Iris pigment epithelial cell (primary cell): Measurements from ENCODE around the gene TIE1.

Experiments used
- DNase-seq: peaks from one replicate; pipeline ENCODE4 v3.0.0-alpha.2; 2011; ENCODE audit warnings: low read depth

TIE1 gene

DNA sequence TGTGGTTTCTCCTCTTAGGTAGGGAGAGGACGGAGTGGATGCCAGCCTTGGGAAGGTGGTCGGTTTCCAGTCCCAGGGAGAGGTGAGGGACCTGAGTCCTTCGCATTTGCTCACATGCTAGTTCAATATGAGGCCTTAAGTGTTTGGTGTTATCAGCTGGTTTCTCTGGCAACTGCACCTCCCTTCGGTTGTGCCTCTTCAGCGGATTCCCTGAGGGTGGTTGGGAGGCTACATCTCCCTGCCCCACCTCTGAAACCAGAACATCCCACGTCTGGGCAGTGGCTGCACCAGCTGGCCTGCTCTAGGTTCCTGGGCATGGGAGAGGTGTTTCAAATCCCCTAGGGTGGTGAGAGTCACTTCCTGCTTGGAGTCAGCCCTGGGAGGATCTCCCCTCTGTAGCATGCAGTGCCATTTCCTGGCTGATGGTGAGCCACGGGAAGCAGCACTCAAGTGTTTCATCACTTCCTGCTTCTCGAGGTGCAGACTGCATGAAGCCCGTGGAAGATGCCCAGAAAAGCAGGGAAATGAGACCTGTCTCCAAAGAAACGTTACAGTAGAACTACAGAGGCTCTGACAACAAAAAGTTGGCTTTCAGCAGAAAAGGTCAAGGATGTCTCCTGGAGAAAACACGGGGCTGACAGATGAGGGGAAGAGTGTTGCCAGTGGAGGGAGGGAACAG is 26.5 kb upstream of the TIE1 start:
- DNase-seq, result peak; percentile 50

DNA sequence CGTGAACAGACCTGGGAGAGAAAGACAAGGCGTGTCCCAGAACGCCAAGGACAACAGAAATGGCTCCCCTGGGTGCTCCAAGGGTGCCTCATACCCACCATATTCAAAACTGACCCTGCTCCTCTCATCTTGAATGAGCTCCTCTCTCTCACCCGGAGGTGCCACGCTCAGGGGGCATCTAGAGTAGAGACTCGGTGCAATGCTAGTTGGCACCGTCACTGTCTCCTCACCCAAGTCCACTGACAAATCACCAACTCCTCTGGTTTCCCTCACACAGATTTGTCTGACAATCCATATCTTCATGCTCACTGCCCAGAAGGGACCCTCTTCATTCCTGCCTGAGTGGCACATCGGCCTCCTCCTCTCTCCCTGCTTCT is 26.0 kb upstream of the TIE1 start:
- DNase-seq, result no peak

DNA sequence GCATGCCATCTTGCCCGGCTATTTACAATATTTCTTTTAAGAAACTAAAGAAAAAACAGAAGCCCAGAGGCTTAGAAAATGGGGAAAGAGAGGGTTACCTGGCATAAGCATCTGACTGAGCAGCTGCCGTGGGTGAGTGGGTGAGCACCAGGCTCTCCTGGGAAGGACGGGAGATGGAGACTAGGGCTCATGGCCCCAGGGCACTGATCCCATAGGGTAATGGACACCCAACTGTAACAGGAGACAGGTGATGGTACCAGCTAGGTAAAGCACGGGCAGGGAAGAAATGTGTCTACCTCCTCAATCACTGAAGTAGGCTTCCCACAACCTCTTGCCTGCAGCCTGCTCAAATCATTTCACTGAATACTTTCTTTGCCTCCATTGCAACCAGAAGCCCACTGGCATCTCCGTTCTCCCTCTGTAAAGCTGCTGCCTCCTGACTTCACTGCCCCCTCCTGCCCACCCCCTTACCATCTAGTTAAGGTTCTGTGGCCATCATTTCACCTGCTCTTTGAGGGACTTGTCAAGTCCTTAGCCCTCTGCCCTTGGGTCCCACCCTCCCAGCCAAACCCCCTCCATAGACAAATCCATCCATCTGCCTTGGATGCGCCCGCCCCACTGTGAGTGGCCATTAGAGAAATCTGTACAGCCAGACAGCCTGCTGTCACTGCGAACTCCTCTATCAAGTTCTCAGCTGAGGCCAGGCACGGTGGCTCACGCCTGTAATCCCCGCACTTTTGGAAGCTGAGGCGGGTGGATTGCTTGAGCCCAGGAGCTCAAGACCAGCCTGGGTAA is 24.8 kb upstream of the TIE1 start:
- no peak for DNase-seq

DNA sequence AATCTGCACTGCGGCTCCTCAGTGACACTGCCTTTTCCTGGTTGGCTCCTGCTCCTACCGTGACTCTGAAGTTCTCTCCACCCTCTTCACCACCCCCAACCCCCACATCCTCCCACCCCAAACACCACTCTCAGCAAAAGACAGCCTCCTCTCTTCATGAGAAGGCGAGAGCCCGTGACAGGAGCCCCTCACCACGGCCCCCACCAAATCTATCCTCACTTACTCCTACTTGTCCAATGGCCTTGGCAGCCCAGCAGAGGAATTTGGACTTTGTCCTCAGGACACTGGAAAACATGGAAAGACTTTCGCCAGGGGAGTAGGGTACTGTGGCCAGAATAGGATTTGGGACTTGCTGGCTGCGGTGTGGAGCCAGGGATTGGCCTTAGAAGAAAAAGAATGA is 24.1 kb upstream of the TIE1 start:
- DNase-seq, result no peak

DNA sequence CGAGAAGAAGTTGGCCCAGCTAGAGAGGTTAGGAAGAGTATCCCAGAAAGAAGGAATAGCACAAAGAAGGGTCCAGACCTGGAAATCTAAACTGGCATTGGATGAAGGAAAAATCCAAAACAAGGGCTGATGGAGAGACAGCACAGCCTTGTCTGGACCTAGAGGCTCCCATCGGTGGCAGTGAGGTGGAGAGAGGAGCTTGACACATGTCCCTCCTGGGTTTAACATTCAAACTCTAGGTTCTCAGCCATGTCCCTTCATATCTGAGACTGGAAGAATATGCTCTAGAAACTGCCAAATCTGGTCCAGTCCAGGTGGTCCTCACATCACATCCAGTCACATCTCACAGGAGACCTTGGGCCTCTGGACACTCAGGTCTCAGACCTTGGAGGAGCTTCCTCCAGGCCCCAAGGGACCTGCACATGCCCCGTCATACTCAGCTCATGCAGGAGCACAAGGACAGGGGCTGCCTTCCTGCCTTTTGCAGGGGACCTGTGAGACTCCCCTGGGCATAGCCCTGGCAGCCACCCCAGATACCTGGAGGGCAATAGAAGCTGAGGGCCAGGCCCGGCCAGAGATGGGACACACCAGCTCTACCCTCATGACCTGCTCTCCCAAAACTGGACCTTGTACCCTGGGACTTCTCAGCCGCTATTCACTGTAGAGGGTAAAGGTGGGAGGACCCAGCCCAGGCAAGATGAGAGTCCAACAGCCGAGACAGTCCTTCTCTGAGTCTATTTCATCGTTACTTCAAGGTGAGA is 23.5 kb upstream of the TIE1 start:
- no peak for DNase-seq

DNA sequence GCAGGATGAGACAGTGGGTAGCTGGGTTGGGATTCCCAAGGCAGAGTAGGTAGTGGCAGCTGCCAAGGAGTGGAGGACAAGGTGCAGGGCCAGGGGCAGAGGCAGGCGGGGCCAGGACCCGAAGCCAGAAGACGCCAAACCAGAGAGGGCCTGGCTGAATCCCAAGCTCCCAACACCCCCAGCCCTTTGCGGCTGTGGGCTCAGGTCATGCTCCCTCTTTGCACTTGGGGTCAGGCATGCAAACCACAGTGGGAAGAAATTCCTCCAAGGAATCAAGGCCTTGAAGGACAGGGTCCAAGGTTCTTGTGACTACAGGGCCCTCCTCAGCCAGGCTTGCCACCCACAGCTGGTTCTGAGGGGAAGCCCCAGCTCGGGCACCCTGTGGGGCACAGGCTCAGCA is 21.6 kb upstream of the TIE1 start:
- DNase-seq, result no peak

DNA sequence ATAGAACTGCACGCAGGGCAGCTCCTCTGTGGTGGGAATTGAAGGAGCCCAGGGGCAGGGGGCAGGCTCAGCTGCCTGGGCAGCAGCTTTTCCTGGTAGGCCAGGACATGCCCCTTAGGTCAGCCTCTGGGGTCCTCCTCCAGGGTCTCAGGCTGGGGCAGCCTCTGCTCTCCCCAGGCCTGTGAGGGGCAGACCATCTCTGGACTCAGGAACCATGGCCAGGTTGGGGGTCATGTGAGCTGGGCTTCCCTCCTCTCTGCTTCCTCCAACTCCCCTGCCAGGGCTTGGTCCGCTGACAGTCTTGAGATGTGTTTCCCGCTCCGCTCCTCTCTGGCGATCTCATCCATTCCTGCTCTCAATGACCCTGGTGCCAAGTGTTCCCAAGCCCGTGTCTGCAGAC is 21.1 kb upstream of the TIE1 start:
- no peak for DNase-seq

DNA sequence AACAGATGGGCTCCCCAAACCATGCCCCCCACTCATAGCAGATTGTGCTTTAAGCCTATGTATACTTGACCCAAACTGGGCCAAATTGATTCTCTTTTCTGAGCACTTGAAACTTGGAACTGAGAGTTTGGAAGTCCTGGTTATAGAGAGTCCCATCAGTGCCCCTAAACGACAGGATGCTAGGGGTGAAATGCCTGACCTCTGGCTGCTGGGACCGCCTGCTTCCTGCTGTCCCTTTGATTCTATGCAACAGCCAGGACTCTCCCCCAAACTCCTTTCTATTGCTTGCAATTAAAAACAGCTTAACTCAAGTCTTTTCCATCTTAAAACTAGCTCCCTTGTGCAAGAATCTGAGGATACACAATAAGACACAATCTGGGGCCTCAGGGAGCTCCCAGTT is 20.1 kb upstream of the TIE1 start:
- no peak for DNase-seq

DNA sequence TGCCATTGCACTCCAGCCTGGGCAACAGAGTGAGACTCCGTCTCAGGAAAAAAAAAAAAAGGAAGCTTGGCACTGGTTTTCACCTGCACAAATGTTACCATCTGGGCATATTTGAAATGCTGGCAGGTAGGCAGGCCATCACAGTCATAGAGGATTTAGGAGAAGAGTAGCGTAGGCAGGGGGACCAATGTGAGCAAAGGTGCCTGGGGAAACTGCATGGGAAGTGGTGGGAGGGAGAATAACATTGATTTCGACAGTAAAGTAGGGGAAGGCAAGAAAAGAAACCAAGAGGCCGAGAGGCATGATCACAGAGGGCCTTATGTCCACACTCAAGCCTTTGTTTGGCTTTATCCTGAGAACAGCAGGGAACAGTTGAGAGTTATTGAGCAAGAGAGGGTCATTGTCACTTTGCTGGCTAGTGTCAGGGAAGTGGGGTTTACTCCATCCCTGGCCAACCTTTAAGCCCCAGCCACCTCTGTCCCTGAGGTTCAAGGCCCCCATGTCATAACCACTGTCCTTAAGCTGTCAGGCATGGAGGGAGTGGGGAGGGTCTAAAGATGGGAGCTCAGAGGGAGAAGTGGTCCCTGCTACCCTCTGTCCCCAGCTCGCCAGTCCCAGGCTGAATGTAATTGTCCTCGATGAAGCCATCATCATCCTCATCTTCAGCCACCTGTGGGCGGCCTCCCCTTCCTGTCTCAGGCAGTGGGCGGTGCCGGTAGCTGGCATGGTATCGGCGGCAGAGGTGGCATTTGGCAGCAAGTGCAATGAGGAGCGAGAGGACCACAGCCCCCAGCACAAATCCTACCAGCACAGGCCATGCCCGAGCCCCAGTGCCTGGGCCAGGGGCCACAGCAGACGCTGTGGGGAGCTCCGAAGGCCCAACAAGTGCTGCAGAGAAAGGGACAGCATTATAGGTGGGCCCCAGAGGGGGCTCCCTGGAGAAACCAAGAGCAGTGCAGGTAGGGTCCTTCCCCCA is 18.3 kb upstream of the TIE1 start:
- DNase-seq, result no peak

DNA sequence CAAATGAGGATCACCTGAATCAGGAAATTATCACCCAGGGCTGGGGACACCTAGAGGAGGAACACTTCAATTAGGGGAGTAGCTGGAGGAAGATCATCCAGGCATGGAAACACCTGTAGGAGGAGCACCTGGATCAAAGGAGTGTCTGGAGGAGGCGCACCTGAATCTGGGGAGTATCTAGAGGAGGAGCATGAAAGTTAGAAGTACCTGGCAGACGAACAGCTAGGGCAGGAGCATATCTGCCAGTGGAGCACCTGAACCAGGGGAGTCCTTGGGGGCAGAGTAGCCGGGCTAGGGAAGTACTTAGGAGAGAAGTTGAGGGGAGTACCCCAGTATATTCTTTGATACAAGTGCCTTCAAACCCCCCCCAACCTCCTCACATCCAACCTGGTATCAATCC is 16.7 kb upstream of the TIE1 start:
- no peak for DNase-seq

DNA sequence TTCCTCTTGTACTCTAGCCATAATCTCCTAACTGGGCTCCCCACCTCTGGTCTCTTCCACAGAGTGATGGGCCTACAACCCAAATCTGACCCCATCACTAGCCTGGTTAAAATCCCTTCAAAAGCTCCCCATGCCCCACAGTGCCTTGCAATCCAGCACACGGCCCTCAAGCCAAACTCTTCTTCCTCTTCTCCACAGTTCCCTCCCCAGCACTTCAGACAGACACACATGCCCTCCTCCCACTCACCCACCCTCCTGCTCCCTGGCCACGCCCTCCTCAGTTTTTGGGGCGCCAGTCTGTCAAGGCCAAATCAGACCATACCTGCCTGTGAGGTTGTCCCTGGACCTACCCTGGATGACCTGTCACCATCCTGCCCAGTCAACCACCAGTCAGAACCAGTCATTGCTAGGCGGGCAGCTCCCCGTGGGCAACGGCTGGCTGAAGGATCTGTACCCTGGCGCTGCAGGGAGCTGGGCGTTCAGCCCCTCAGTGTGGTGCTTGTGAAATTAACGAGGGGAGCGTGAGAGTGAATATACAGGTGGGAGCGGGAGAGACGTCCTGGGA is 16.2 kb upstream of the TIE1 start:
- DNase-seq, result no peak

DNA sequence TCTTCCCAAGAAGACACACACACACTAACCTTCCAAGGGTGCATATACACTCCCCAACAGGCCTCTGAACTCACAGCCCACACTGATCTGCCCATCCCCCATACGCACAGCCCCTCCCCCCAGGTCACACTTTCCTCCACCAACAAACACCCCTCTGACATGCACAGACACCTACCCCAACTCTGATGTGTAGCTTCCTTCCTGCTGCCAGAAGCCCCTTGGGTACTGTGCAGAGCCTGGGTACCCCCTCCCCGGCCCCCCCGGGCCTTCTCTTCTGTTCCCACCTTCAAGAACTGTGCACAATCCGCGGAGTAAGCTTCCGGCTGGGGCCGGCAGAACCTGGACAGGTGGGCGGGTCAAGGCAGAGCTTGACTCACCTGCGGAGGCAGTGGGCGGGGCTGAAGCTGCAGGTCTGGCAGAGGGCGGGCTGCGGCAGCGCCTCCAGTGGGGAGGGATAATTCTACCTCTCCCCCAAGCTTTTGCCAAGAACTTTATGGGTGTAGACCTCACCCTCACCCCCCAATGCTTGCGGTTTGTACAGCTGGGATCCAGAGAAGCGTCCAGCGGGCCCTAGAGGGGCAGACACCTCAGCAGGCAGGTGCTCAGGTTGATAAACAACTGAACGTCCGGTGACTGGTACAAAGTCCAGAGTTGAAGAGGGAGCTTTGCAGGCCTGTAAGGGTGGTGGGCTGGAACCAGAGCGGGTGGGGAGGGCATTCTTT is 15.4 kb upstream of the TIE1 start, which contains the start of gene C1orf210:
TSS of gene C1orf210 (minus strand) at position 313 of the 722 bp plus-strand sequence. CDS start 2,311 bp downstream, outside the sequence.
- no peak for DNase-seq

DNA sequence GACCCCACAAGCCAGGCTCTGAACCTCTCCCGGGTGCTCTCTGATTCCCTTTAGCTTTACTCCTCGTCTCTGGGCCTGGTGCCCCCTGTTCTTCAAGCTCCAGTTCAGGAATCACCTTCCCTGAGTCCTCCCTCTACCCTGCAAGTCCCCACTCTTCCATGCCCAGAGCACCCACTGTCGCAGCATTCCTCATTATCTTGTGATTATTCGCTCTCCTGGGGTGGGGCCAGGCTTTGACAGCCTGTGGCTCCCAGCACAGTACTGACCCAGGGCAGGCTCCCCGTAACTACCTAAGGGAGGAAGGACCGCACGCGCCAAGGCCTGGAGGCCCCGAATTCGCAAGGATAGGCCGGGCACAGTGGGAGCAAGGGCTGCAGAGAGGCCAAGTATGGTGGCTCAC is 14.7 kb upstream of the TIE1 start:
- DNase-seq, result no peak

DNA sequence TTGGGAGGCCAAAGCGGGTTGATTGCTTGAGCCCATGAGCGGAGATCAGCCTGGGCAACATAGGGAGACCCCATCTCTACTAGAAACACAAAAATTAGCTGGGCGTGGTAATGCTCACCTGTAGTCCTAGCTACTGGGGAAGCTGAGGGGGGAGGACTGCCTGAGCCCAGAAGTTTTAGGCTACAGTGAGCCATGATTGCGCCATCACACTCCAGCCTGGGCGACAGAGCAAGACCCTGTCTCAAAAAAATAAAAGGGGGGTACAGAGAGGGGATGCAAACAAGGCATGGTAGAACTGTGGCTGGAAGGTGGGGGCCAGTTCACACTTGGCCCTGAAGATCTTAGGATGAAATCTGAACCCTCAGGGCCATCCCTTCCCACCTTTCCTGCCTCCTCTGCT is 14.2 kb upstream of the TIE1 start:
- DNase-seq, result no peak

DNA sequence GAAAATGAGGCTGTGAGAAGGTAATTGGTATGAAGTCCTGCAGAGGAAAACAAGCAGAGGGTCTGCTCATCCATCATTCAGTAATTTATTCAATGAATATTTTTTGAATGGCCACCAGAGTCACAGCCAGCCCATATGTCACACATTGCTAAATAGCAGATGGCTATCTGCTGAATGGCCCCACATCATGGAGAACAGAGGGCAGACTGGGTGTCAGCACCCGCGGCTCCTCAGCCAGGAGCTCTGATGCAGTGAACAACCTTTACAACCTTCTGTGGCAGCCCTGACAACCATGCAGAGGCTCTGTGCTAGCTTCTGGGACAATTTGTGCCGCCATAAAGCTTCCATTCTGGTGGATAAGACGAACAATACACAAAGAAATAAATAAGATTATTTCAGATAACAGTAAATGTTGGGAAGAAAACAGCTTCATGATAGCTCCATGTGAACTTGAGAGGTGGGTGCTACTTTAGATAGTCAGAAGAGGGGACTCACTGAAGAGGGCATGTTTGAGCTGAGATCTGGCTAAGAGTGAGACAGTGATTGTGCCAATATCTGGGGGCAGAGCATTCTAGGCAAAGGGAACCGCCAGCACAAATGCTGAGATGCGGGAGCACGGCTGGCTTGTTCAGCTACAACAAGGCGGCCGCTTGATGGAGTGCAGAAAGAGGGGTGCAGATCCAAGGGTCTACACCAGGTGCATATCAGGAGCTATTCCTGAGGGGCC is 12.6 kb upstream of the TIE1 start:
- no peak for DNase-seq

DNA sequence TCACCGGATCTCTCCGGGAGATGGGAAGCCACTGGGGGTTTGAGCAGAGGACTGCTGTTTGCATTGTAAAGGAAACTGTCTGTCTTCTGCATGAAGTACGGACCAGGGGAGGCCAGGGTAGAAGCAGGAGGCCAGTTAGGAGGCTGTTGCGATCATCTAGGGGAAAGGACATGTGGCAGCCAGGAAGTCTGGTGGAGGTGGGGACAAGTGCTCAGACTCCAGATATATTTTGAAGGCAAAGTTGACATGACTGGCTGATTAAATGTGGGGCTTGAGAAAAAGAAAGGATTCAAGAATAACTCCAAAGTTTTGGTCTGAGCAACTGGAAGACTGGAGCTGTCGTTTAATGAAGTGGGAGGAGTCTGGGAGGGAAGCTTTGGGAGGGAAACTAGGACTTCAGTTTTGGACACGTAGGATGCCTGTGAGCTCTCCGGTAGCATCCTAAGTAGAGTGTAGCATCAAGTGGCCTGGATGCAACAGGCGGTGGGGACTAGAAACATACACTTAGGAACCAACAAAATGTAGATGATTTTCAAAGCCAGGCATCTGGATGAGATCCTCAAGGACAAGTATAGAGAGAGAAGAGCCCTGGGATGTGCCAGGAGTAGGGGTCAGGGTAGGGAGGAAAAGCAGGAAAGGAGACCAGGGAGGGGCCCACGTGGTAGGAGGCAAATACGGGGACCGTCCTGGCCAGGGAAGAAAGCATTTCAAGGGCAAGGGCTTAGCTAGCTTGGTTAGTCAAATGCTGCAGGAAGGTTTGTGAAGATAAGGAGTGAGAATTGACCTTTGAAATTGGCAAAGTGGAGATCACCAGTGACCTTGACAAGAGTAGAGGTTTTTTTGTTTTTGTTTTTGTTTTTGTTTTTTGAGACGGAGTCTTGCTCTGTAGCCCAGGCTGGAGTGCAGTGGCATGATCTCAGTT is 11.7 kb upstream of the TIE1 start:
- DNase-seq, result no peak

DNA sequence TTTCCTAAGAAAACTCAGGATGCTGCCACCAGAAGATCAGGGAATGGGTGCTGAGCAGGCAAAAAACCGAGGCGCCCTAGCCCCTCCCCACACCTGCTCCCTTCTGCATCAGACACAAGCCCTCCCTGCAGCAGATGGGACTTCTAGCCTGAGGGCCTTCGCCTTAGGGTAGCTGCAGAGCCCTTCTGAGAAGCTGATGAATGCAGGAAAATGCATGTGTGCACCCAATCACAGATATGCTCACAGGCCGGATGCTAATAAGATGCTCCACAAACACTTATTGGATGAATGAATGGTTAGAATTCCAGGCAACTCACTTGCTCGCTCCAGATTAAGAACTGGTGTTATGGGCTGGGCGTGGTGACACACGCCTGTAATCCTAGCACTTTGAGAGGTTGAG is 8.6 kb upstream of the TIE1 start:
- no peak for DNase-seq

DNA sequence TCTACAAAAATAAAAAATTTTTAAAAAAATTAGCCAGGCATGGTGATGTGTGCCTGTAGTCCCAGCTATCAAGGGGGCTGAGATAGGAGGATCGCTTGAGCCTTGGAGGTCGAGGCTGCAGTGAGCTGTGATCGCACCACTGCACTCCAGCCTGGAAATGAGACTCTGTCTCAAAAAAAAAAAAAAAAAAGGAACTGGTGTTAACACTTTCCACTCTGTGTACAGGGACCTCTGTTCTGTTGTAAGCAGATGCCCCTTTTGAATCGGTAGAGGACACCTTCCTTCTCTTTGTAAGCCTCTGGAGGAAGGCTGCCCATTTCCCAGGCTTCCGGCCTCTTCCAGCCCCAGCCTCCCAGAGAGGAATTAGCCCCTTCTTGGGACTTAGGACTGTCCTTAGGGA is 8.1 kb upstream of the TIE1 start:
- DNase-seq, result no peak

DNA sequence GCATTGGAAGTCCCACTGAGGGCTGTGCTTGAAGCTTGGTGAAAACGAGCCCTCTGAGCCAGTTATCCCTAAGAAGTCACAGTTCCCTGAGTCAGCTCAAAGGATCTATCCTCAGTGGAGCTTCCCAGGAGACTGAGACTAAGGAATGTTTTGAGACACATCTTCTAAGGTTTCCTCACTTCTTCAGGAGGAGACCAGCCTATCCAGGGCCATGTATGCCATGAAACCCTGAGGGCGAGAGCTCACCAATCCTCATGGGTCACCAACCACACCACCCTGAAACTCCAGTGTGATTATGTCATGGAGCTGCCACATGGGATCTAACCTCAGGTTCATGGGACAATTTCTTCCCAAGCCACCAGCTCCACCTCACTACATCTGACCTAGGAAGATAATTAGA is 7.6 kb upstream of the TIE1 start:
- DNase-seq, result no peak
